HFFc6 (cell line): ENCODE measurements around the gene PPP2R5B. TPM values are rescaled to one million over a fixed set of nuclear protein-coding genes. Genes with fewer than 3 reads are reported as not detected.

Experiments used
- DNase-seq: peaks from one replicate; pipeline ENCODE4 v3.0.0-alpha.2; 2018
- H3K27ac Mint-ChIP-seq: 2 replicates; pipeline ENCODE4 v1.8.0; 2020; ENCODE audit warnings: mild to moderate bottlenecking, mixed read lengths
- H3K27me3 Mint-ChIP-seq: 2 replicates; pipeline ENCODE4 v1.8.0; 2021; ENCODE audit warnings: mild to moderate bottlenecking, moderate library complexity, mixed read lengths; ENCODE audit not compliant: insufficient read depth
- H3K36me3 Mint-ChIP-seq: 2 replicates; pipeline ENCODE4 v1.8.0; 2021; ENCODE audit warnings: low read depth, mixed read lengths
- H3K4me1 Mint-ChIP-seq: 2 replicates; pipeline ENCODE4 v1.8.0; 2020; ENCODE audit warnings: low read depth, mixed read lengths
- H3K4me3 Mint-ChIP-seq: 2 replicates; pipeline ENCODE4 v1.8.0; 2020; ENCODE audit warnings: mild to moderate bottlenecking, moderate library complexity, mixed read lengths
- H3K9me3 Mint-ChIP-seq: 2 replicates; pipeline ENCODE4 v1.8.0; 2020; ENCODE audit warnings: mild to moderate bottlenecking, mixed read lengths
- total RNA-seq, 6 experiments: library from RNA; stranded (reverse); fragmentation: NEBNext Ultra II Directional; extraction: Animal tissue kit (Norgen Biotek cat#: 25700); gene quantifications; 2 replicates in 1 of 6; 3 replicates in 5 of 6; pipeline ENCODE4 v1.2.3, GENCODE V29; 2021
- TF ChIP-seq, protein P1 (sequence below): fragments of 200-600 bp; sonication (generic); IDR thresholded peaks from 2 replicates; pipeline ENCODE4 v1.5.0; 2021; ENCODE audit warnings: antibody characterized with exemption, mild to moderate bottlenecking

PPP2R5B gene
- total RNA-seq, 6 experiments from 2014 or later = 16.2 to 28.1 (median 19.6) TPM

DNA sequence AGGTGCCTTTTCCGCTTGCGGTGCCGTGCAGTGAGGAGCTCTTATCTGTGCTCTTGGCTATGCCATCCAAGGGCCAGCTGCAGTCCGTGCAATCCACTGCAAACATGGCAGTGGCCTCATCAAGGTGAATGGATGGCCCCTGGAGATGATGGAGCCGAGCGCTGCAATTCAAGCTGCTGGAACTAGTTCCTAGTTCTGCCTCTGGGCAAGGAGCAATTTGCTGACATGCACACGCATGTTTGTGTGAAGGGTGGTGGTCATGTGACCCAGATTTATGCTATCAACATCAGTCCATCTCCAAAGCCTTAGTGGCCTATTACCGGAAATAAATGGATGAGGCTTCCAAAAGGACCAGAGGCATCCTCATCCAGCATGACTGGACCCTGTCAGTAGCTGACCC is 43.0 kb upstream of the PPP2R5B start:
- H3K27me3 Mint-ChIP-seq = peaks cover 14% of the 10 kb centered on the region
- no peaks in the 10 kb centered on the region for H3K9me3 Mint-ChIP-seq
- peaks cover 44% of the 10 kb centered on the region for H3K4me1 Mint-ChIP-seq
- no peak overlapping the region for H3K27ac Mint-ChIP-seq
- H3K36me3 Mint-ChIP-seq = peaks cover 13% of the 10 kb centered on the region
- no peak for DNase-seq
- TF ChIP-seq, protein P1, sequence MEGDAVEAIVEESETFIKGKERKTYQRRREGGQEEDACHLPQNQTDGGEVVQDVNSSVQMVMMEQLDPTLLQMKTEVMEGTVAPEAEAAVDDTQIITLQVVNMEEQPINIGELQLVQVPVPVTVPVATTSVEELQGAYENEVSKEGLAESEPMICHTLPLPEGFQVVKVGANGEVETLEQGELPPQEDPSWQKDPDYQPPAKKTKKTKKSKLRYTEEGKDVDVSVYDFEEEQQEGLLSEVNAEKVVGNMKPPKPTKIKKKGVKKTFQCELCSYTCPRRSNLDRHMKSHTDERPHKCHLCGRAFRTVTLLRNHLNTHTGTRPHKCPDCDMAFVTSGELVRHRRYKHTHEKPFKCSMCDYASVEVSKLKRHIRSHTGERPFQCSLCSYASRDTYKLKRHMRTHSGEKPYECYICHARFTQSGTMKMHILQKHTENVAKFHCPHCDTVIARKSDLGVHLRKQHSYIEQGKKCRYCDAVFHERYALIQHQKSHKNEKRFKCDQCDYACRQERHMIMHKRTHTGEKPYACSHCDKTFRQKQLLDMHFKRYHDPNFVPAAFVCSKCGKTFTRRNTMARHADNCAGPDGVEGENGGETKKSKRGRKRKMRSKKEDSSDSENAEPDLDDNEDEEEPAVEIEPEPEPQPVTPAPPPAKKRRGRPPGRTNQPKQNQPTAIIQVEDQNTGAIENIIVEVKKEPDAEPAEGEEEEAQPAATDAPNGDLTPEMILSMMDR = no peak
- H3K4me3 Mint-ChIP-seq = no peak overlapping the region

DNA sequence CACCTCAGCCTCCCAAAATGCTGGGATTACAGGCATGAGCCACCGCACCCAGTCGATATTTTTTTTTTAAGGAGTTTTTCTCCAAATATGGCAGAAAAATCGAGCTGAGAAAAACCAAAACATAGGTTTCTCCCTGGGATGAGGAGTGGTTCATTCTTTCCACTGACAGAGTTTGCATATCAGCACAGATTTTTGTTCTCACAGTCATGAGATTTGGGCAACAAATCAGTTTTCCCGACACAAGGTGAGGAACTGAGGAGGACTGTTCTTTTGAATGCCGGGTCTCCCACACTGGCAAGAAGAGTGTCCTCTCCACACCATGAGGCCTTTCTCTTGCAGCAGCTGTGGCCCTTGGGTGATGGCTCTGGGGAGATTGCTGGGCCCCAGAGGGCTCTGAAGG is 42.2 kb upstream of the PPP2R5B start:
- H3K9me3 Mint-ChIP-seq = no peaks in the 10 kb centered on the region
- peaks cover 5% of the 10 kb centered on the region for H3K36me3 Mint-ChIP-seq
- no peak for DNase-seq
- no peak overlapping the region for H3K4me3 Mint-ChIP-seq
- H3K27ac Mint-ChIP-seq = no peak overlapping the region
- H3K4me1 Mint-ChIP-seq = peaks cover 38% of the 10 kb centered on the region
- H3K27me3 Mint-ChIP-seq = peaks cover 11% of the 10 kb centered on the region
- TF ChIP-seq, protein P1 = no peak

DNA sequence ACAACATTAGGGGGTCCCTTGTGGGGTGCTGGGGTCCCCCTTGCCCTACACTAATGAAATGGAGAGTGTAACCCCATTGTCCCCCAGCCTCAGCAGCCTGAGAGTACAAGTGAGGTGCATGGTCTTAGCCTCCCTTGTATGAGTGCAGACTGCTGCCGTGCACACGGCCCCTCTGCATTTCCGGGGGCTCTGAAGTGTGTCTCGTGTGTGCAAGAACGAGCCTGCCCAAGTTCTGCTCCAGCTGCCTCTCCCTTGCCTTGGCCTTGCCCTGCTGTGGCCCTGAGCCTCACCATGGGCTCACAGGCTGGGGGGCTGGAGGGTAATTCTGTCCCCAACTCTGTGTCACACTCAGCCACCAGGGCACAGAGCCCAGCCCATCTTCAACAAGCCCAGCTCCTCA is 40.9 kb upstream of the PPP2R5B start:
- H3K4me3 Mint-ChIP-seq = no peak overlapping the region
- TF ChIP-seq, protein P1 = no peak

DNA sequence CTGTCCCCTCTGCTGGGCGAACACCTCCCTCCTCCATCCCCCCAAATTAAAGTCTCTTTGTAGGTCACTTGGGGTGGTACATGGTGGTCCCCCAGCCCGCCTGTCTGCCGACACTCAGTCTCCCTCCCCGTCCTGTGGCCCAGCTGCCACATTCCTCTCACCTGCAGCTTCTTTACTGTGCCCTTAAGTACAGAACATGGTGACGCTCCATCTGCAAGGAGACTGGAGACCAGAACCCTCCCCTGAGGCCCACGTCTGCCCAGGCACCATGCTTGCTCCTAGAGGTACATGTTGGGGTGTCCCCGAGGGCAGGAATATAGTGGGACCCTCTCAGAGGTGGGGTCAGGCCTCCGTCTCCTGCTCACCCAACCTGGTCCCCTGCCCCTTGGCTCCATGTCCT is 40.5 kb upstream of the PPP2R5B start:
- Mint-ChIP-seq H3K4me1 (peaks cover 46% of the 10 kb centered on the region), H3K36me3 (no peaks in the 10 kb centered on the region), H3K9me3 (no peaks in the 10 kb centered on the region), H3K27ac (no peak overlapping the region), H3K4me3 (no peak overlapping the region), H3K27me3 (no peaks in the 10 kb centered on the region; the same call in 1 of the 2 replicates)
- no peak for DNase-seq
- TF ChIP-seq, protein P1 = no peak

More for the DNA sequence above, 40.9 kb upstream of the PPP2R5B start:
- Mint-ChIP-seq H3K27ac (no peak overlapping the region), H3K27me3 (no peaks in the 10 kb centered on the region; the same call in 1 of the 2 replicates), H3K4me1 (peaks cover 48% of the 10 kb centered on the region), H3K9me3 (no peaks in the 10 kb centered on the region), H3K36me3 (no peaks in the 10 kb centered on the region)
- no peak for DNase-seq

DNA sequence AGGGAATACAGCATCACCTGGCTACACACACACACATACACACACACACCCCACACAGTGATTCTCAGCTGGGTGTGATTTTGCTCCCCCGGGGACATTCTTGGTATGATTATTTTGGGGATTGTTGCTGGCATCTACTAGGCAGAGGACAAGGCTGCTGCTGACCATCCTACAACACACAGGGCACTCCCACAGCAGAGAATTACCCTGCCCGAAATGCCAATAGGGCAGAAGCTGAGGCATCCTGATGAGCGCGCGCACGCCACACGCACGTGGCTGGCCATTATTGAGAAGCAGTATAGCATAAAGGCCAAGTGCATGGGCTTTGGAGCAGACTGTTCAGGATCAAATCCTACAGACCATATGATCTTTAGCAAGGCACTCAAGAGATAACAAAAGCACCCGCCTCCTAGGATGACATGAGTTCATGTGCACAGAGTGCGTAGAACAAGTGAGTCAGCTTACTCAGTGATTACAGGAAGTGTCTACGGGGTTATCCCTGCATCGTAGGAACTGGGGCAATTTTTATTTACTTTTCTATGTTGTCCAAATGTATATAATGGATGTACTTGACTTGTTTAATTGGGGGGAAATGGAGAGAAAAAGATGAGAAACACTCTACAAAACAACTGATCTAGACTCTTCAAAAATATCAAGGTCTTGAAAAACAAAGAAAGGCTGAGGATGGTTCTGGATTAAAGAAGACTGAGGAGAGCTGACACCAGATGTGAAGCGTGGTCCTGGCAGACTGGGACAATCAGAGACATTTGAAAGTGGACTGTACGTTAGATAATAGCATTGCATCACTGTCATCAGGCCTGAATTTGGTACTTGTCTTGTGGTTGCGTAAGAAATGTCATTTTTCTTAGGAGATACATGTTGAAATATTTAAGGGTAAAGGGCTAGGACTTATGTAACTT is 38.9 kb upstream of the PPP2R5B start:
- Mint-ChIP-seq H3K36me3 (no peaks in the 10 kb centered on the region), H3K4me3 (no peak overlapping the region), H3K27me3 (no peaks in the 10 kb centered on the region; the same call in 1 of the 2 replicates), H3K4me1 (peaks cover 29% of the 10 kb centered on the region), H3K27ac (peak overlapping the region; percentile 44; the same call in 1 of the 2 replicates), H3K9me3 (no peaks in the 10 kb centered on the region)
- TF ChIP-seq, protein P1 = no peak
- no peak for DNase-seq
